GM21723 (cell line): ENCODE data around the gene GLYATL1.

ENCODE experiments used
- ATAC-seq: cut with Tn5 transposase; IDR thresholded peaks from one replicate; pipeline ENCODE4 v1.9.1; 2021; ENCODE audit warnings: mild to moderate bottlenecking, moderate library complexity; ENCODE audit not compliant: unreplicated experiment

The GLYATL1 gene

GRCh38 chr11:58926251-58926650, 13.0 kb upstream of the GLYATL1 start:
- ATAC-seq = no peak

DNA sequence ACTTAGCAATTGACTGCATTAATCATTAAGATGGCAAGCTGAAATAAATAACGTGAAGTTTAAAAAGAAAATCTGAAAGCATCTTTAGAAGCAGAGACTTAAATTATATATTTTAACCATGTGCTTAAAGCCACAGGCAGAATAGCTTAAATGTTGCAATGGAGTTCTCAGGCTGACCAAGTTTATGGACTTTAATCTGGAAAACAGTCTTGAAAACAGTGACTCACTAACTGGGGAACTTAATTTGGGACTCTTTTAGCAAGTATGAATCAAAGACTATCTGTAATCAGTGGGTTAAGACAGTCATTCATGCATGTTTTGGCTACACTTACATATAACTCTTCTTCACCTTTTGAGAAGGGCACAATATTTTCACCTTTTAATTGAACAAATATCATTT, 12.6 kb upstream of the GLYATL1 start:
- no peak for ATAC-seq

DNA sequence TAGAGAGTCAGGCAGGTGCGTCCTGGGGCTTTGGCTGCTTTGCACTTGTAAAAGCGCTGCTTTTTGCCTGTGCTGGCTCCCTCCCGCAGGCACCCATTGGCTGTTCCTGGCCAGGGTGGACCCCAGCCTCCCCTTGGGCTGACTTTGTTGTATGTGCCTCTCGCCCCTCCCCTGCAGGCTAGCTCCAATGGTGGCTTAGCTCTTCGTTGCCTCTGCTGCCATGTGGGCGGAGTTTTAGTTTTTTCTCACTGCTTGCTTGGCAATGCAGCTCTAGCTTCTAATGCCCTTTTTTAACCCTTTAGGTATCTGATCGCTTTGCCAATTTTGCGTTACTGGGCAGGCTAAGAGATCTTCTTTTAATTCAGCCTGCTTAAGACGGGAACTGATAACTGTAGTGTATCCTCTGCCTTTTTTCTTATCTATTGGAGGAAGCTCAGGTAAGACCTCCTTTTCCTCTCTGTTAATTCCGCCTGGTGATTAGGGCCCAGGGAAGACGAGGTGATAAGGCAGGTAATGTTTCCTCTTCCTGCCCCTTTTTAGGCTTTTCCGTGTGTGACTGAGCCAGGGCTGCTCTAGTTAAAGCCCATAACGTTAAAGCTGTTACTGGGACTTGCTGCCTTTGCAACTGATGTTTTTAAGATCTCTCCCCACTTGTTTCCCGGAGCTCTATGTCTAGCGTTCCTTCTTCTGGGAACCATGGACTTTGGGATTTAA, 11.7 kb upstream of the GLYATL1 start:
- no peak for ATAC-seq

- no peak for ATAC-seq
Observed at GRCh38 chr11:58928107-58928499, 11.2 kb upstream of the GLYATL1 start.

- ATAC-seq = no peak
Observed at GRCh38 chr11:58928691-58929090, 10.6 kb upstream of the GLYATL1 start.

DNA sequence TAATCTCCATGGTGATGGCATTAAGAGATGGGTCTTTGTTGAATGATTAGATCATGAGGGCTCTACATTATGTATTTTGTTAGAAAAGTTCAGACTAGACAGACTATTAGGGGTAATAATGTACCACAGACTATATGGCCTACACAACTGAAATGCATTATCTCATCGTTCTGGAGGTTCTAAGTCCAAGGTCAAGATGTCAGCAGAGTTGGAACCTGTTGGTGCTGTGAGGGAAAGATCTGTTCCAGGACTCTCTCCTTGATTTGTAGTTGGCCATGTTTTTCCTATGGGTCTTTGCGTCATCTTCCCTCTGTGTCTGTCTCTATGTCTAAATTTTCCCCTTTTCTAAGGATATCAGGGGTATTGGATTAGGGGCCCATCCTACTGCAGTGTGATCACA, 8.4 kb upstream of the GLYATL1 start:
- ATAC-seq = no peak

GRCh38 chr11:58933661-58934060, 5.6 kb upstream of the GLYATL1 start:
- ATAC-seq = no peak

DNA sequence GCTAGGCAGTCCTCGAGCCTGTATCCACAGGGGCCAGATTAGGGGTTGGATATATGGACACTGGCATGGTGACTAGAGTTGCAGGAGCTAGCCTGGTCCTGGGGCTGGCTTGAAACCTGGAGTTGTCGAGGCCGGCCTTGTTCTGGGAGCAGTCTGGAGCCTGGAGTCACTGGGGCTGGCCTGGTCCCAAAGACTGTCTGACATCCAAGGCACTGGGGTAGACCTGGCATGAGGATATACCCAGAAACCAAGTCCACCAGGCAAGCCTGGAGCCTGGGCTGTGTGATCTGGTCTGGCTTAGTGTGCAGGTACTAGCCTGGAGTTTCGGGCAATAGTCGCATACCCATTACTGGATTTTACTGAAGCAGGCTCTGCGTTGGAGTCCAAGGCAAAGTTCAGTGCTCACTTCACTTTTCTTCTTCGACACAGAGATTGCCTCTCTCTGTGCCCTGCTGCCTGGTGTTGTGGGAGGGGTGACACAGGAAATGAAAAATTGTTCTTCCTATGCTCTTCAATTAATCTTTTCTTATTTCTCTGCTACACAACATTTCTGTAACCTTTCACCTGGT, 4.3 kb upstream of the GLYATL1 start:
- ATAC-seq = no peak

- no peak for ATAC-seq
Observed at GRCh38 chr11:58938398-58938797, 890 bp upstream of the GLYATL1 start.

DNA sequence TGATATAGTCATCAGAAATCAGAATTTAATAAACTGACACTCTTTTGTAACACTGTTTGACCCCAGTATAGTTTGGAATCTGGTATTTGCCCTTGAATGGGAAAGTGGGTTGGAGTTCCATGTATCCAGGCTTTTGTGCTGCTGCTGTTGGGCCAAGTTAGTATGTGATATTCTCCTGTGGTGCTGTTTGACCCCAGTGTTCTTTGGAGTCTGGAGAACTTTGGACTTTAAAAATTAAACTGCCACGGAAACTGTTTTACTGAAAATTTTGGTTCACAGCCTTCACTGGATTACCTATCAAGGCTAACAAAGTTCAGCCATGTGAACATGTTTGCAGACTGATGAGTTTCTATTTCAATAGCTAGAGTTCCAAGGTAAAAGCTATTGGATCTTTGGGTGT, 740 bp downstream of the GLYATL1 start:
- ATAC-seq = no peak

- ATAC-seq = no peak
Observed at GRCh38 chr11:58941838-58942237, 2.5 kb downstream of the GLYATL1 start.

DNA sequence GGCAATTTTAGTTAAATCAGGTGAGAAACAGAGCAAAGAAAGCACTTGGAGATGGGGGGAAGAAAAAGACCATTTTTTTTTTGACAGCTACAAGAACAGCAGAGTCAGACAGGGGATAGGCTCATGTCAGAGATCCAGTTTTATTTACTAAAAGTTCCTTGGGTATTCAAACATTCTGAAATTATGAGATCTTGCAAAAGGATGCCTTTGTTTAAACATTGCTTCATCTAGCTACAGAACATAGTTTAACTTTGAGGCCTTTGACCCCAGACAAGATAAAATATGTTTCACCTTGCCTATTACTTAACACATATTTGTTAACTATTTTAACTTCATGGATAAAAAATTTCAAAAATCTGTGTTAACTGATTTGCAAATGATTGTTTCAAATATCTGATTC, 6.4 kb downstream of the GLYATL1 start:
- ATAC-seq = no peak

GRCh38 chr11:58949184-58949583, 9.9 kb downstream of the GLYATL1 start:
- no peak for ATAC-seq

- ATAC-seq = no peak
Observed at GRCh38 chr11:58957922-58958321, 18.6 kb downstream of the GLYATL1 start.

- ATAC-seq = no peak
Observed at GRCh38 chr11:58958500-58958899, 19.2 kb downstream of the GLYATL1 start.

DNA sequence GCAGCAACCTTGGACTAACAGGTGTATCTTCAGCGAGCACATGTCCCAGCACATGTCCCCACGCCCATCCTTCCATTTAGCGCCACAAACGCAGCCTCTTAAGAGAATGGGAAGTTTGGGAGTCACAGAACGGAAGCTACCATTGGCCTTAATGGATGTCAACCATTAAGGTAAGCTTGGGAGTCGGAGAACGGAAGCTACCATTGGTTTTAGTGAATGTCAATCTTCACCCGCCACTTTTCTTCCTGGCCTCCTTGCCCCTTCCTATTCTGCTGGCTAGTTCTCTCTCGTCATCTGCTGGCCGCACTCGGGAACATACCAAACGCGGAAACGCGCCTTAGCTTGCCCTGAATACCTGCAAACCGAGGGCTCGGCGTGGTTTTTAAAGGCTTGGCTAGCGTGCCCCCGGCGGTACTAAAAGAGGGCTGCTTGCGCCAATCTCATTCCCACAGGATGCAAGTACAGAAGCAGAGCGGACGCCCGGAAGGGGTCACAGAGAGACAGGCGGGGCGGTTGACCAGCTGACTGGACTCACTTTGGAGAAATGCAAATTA, 24.3 kb downstream of the GLYATL1 start:
- no peak for ATAC-seq

- no peak for ATAC-seq
Observed at GRCh38 chr11:58965246-58965985, 26.1 kb downstream of the GLYATL1 start.

GRCh38 chr11:58968251-58968711, 29.0 kb downstream of the GLYATL1 start:
- ATAC-seq = no peak

GRCh38 chr11:58977470-58977869, 38.2 kb downstream of the GLYATL1 start:
- ATAC-seq = no peak

GRCh38 chr11:58979222-58979621, 39.9 kb downstream of the GLYATL1 start:
- no peak for ATAC-seq

DNA sequence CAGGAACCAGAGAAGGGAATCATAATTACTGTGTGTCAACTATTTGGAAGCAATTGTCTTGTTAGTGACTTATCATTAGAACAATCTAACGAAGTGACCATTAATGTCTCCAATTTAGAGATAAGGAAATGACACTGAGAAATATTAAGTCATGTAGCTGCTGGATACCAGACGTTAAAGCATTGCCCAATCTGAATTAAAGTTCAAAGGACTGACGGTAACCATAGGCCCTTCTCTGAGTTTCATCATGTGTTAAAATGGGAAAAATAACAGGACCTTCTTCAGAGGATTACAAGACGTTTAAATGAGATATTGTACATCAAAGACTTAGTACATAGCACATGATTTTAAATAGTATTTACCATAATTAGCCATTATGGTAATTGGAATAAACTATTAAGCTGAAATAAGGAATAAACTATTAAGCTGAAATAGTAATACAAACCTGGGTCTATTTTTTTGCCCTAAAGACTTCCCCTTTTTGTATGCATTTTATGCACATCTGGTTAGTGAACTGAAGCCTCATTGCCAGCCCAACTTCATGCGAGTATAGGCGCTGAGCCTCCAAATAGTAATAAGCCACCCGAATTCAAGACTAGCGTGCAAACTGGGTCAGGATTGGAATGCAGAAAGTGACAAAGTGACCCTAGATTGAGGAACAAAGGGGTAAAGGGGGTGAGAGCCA, 41.0 kb downstream of the GLYATL1 start:
- ATAC-seq = no peak
